SK-N-SH (cell line): ENCODE results near the gene ZBTB46.

Experiments used
- CHD2 ChIP-seq: fragments of 150-350 bp; IDR thresholded peaks from 2 replicates; pipeline ENCODE4 v1.6.1; 2018; ENCODE audit warnings: low read length; ENCODE audit not compliant: partially characterized antibody
- EP300 ChIP-seq, 2 experiments: IDR thresholded peaks; 2 replicates each; pipeline versions ENCODE4 v1.4.0 to v1.6.1; 2012; ENCODE audit warnings: borderline replicate concordance in 1 of 2, low read depth in 1 of 2, low read length in 1 of 2
- NRF1 ChIP-seq: IDR thresholded peaks from 2 replicates; pipeline ENCODE4 v1.6.1; 2012; ENCODE audit warnings: low read depth, mild to moderate bottlenecking, low read length
- POLR2AphosphoS5 ChIP-seq: IDR thresholded peaks from 2 replicates; pipeline ENCODE4 v1.6.1; 2012; ENCODE audit warnings: low read depth, low read length
- RFX5 ChIP-seq: IDR thresholded peaks from 2 replicates; pipeline ENCODE4 v1.6.1; 2012; ENCODE audit warnings: mild to moderate bottlenecking, improper control_type of control experiment, low read length
- SMC3 ChIP-seq: IDR thresholded peaks from 2 replicates; pipeline ENCODE4 v1.6.1; 2012; ENCODE audit warnings: low read depth, low read length, improper control_type of control experiment
- TAF1 ChIP-seq: IDR thresholded peaks from 2 replicates; pipeline ENCODE4 v1.6.1; 2012; ENCODE audit warnings: low read depth, mild to moderate bottlenecking, low read length, moderate library complexity, borderline replicate concordance
- YY1 ChIP-seq: IDR thresholded peaks from 2 replicates; pipeline ENCODE4 v1.4.0; 2012; ENCODE audit warnings: low read depth, mild to moderate bottlenecking
- TF ChIP-seq, protein P1 (sequence below): fragments of 200-600 bp; sonication (generic); IDR thresholded peaks from 2 replicates; pipeline ENCODE4 v1.6.1; 2017; ENCODE audit warnings: antibody characterized with exemption, mild to moderate bottlenecking, moderate library complexity
- TF ChIP-seq, protein P2 (sequence below): IDR thresholded peaks from 2 replicates; pipeline ENCODE4 v1.4.0; 2012; ENCODE audit warnings: low read depth
- TF ChIP-seq, protein P3 (sequence below): IDR thresholded peaks from 2 replicates; pipeline ENCODE4 v1.4.0; 2012; ENCODE audit warnings: low read depth, borderline replicate concordance

DNA sequence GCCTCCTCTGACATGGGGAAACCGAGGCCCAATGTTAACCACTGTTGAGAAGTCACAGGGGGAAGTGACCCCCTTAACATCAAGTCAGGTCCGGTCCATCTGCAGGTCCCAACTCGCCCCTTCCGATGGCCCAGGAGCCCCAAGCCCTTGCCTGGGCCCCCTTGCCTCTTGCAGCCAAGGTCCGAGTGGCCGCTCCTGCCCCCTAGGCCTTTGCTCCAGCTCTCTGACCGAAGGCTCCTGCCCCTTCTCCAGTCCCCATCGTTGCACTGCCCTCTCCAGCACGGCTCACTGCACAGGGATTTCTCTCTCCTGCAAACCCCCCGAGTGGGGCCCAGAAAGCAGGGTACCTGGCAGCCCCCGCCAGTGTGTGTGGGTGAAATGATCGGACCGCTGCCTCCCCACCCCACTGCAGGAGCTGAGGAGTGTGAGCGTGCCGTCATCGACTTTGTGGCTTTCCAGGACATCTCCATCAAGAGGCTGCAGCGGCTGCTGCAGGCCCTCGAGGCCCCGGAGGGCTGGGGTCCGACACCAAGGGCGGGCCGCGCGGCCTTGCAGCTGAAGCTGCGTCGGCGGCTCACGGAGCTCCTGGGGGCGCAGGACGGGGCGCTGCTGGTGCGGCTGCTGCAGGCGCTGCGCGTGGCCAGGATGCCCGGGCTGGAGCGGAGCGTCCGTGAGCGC lies 133.1 kb downstream of the ZBTB46 start:
- TF ChIP-seq TAF1 = no peak
- no peak for TF ChIP-seq POLR2AphosphoS5
- TF ChIP-seq, protein P1, sequence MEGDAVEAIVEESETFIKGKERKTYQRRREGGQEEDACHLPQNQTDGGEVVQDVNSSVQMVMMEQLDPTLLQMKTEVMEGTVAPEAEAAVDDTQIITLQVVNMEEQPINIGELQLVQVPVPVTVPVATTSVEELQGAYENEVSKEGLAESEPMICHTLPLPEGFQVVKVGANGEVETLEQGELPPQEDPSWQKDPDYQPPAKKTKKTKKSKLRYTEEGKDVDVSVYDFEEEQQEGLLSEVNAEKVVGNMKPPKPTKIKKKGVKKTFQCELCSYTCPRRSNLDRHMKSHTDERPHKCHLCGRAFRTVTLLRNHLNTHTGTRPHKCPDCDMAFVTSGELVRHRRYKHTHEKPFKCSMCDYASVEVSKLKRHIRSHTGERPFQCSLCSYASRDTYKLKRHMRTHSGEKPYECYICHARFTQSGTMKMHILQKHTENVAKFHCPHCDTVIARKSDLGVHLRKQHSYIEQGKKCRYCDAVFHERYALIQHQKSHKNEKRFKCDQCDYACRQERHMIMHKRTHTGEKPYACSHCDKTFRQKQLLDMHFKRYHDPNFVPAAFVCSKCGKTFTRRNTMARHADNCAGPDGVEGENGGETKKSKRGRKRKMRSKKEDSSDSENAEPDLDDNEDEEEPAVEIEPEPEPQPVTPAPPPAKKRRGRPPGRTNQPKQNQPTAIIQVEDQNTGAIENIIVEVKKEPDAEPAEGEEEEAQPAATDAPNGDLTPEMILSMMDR = no peak
- TF ChIP-seq, protein P2, sequence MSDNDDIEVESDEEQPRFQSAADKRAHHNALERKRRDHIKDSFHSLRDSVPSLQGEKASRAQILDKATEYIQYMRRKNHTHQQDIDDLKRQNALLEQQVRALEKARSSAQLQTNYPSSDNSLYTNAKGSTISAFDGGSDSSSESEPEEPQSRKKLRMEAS = no peak
- no peak for TF ChIP-seq SMC3
- TF ChIP-seq, protein P3, sequence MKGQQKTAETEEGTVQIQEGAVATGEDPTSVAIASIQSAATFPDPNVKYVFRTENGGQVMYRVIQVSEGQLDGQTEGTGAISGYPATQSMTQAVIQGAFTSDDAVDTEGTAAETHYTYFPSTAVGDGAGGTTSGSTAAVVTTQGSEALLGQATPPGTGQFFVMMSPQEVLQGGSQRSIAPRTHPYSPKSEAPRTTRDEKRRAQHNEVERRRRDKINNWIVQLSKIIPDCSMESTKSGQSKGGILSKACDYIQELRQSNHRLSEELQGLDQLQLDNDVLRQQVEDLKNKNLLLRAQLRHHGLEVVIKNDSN = no peak
- no peak for TF ChIP-seq EP300 (IDR thresholded peaks at IDR 0.05; ENCODE audit: borderline replicate concordance in 1 of 2, low read depth in 1 of 2, low read length in 1 of 2)
- no peak for TF ChIP-seq YY1
- TF ChIP-seq RFX5 = no peak
- TF ChIP-seq CHD2 = no peak
- no peak for TF ChIP-seq NRF1
